Chondrocyte (in vitro differentiated cells): Measurements from ENCODE around the gene MST1. TPM values are rescaled to one million over a fixed set of nuclear protein-coding genes. Genes with fewer than 3 reads are reported as not detected.

Experiments
- DNase-seq: peaks from one replicate; pipeline ENCODE4 v3.0.0; 2021; ENCODE audit warnings: mixed read lengths, low spot score
- H3K27ac Mint-ChIP-seq: one replicate; pipeline ENCODE4 v1.8.0; 2021; ENCODE audit warnings: mild to moderate bottlenecking, moderate library complexity, mixed read lengths; ENCODE audit not compliant: unreplicated experiment
- H3K27me3 Mint-ChIP-seq: 2 replicates; pipeline ENCODE4 v1.8.0; 2021; ENCODE audit warnings: low read depth, mixed read lengths
- H3K36me3 Mint-ChIP-seq: 2 replicates; pipeline ENCODE4 v1.8.0; 2021; ENCODE audit warnings: low read depth, mixed read lengths
- H3K4me1 Mint-ChIP-seq: 2 replicates; pipeline ENCODE4 v1.8.0; 2021; ENCODE audit warnings: low read depth, mild to moderate bottlenecking, mixed read lengths
- H3K4me3 Mint-ChIP-seq: one replicate; pipeline ENCODE4 v1.8.0; 2021; ENCODE audit warnings: mild to moderate bottlenecking, moderate library complexity, mixed read lengths; ENCODE audit not compliant: unreplicated experiment
- H3K9me3 Mint-ChIP-seq: 2 replicates; pipeline ENCODE4 v1.8.0; 2021; ENCODE audit warnings: low read depth, mixed read lengths
- total RNA-seq: library from RNA; stranded (reverse); gene quantifications from 3 replicates; pipeline ENCODE4 v1.2.1, GENCODE V29; 2021
- TF ChIP-seq, protein P1 (sequence below): fragments of 200-600 bp; sonication (generic); IDR thresholded peaks from 2 replicates; pipeline ENCODE4 v1.5.0; 2021; ENCODE audit warnings: antibody characterized with exemption, mild to moderate bottlenecking, moderate library complexity

Gene MST1
- total RNA-seq, 1 donor from 2014 or later: 19.1 TPM

GRCh38 chr3:49724586-49724985, 35.3 kb upstream of the MST1 start:
- no peaks in the 10 kb centered on the region for H3K27me3 Mint-ChIP-seq
- H3K4me3 Mint-ChIP-seq: peak overlapping the region; percentile 90
- H3K9me3 Mint-ChIP-seq: no peaks in the 10 kb centered on the region
- DNase-seq: no peak
- TF ChIP-seq, protein P1, sequence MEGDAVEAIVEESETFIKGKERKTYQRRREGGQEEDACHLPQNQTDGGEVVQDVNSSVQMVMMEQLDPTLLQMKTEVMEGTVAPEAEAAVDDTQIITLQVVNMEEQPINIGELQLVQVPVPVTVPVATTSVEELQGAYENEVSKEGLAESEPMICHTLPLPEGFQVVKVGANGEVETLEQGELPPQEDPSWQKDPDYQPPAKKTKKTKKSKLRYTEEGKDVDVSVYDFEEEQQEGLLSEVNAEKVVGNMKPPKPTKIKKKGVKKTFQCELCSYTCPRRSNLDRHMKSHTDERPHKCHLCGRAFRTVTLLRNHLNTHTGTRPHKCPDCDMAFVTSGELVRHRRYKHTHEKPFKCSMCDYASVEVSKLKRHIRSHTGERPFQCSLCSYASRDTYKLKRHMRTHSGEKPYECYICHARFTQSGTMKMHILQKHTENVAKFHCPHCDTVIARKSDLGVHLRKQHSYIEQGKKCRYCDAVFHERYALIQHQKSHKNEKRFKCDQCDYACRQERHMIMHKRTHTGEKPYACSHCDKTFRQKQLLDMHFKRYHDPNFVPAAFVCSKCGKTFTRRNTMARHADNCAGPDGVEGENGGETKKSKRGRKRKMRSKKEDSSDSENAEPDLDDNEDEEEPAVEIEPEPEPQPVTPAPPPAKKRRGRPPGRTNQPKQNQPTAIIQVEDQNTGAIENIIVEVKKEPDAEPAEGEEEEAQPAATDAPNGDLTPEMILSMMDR: no peak
- H3K27ac Mint-ChIP-seq: peak overlapping the region; percentile 99
- H3K36me3 Mint-ChIP-seq: peaks cover 6% of the 10 kb centered on the region
- H3K4me1 Mint-ChIP-seq: peaks cover 37% of the 10 kb centered on the region

DNA sequence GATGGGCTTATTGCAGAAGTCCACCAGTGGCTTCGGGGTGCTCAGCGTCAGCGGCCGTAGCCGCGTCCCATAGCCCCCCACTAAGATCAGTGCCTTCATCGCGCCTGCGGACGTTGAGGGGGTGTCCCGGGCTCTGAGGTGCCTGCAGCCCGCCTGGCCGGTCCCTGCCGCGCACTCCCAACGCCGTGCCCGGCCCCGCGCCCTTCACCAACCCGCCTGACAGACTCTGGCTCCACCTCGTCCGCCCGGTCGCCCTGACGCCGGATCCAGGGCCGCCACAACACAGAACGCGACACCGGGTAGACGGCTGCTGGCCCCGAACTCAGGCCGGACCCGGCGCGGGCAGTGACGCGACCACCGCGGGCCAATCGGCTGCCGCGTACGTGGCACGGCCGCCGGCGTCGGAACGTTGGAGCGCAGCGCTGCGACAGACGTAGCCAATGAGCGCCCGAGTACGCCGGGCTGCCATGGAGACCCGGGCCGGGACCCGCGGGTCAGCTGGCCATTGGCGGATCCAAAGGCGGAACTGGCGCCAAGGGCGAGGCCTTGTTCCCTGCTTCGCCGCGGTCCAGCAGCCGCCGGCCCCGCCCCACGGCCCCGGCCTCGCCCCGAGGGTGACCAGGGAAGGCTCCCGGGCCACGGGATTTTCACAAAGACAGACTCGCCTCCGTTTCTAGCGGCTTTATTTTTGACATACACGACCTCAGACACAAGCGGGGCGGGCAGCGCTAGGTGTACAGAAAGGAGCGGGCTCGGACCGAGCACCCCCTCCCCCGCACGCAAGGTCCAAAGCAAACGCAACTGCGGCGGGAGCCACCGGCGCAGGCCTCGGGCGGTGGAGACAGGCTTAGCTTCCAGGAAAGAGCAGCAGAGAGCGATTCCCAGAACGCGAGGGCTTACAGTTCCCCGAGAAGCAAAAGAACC, 34.6 kb upstream of the MST1 start, which contains the start of gene GMPPB:
GMPPB (minus strand) TSS at position 324 of the 924 bp plus-strand sequence; CDS start at position 99, 225 bp downstream.
- peaks cover 6% of the 10 kb centered on the region for H3K36me3 Mint-ChIP-seq
- peak within 1 kb of the TSS; percentile 90 for H3K4me3 Mint-ChIP-seq
- H3K4me1 Mint-ChIP-seq: peaks cover 44% of the 10 kb centered on the region
- peak; percentile 99 for DNase-seq
- H3K27ac Mint-ChIP-seq: peak within 1 kb of the TSS; percentile 99
- H3K9me3 Mint-ChIP-seq: no peaks in the 10 kb centered on the region
- no peaks in the 10 kb centered on the region for H3K27me3 Mint-ChIP-seq
- TF ChIP-seq, protein P1: peak; percentile 9

DNA sequence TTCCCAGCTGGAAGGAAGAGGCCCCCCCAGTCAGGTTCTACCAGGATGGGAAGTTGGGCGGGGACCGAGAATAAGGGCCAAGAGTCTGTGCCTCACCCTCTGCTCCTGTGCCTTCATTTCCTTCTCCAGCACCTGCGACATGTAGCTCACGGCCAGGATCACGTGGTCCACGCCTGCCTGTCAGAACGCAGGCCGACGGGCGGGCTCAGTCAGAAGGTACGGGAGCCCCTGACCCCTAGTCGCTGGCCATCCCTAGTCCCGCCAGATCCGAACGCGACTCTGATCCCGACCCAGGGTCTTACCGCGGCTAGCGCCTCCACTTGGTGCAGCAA, 34.0 kb upstream of the MST1 start:
- Mint-ChIP-seq H3K27me3 (no peaks in the 10 kb centered on the region), H3K9me3 (no peaks in the 10 kb centered on the region), H3K36me3 (peaks cover 6% of the 10 kb centered on the region), H3K27ac (peak overlapping the region; percentile 99), H3K4me3 (peak overlapping the region; percentile 90), H3K4me1 (peaks cover 49% of the 10 kb centered on the region)
- peak; percentile 95 for DNase-seq
- TF ChIP-seq, protein P1: no peak

DNA sequence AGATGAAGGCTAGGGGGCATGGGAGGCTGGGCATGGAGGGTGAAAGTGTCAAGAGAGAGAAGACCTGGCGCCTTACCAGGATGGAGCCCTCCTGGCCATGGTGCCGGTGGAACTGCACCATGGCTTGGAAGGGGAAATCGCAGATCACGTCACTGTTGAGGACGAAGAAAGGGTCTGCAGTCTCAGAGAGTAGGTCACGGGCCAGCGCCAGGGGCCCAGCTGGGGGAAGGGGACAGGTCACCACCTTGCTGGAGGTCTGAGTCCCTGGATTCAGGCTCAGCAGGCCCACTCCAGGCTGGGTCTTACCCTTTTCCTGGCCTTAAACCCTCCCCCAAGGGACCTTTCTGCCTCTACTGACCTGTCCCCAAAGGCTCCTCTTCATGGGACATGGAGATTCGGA, 33.6 kb upstream of the MST1 start:
- Mint-ChIP-seq H3K27ac (peak overlapping the region; percentile 99), H3K4me1 (peaks cover 49% of the 10 kb centered on the region), H3K9me3 (no peaks in the 10 kb centered on the region), H3K4me3 (peak overlapping the region; percentile 90), H3K36me3 (peaks cover 4% of the 10 kb centered on the region), H3K27me3 (no peaks in the 10 kb centered on the region)
- DNase-seq: no peak
- TF ChIP-seq, protein P1: no peak

DNA sequence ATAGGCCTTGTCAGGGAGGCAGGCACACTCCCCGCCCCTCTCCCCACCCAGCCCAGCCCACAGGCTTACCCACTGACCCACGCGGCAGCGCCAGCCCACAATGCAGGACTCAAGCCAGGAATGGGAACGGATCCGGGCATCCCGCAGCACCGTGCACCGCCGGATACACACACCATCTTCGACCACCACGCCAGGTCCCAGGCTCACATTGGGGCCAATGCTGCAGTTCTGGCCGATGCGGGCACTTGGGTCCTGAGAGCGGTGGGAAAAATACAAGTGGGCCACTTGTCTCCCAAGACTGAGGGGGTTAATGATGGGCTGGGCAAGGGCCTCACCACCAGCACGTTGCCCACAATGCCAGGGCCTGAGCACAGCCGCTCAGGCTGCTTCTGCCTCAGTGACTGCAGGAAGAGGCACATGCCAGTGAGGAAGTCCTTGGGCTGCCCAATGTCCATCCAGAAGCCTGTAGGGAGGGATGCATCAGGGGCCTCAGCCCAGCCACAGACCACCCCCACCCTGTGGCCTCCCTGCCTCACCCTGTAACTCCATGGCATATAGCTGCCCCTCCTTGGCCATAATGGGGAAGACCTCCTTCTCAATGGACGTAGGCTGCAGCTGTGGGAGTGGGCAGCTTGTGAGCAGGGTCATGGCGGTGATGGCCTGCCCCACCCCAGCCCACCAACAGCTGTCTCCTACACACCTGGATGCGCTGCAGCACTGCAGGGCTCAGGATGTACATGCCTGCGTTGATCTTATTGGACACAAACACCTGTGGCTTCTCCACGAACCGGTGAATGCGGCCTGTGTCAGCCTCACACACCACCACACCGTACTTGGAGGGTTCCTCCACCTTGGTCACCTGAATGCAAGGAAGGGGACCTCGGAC, 32.9 kb upstream of the MST1 start:
- Mint-ChIP-seq H3K27ac (peak overlapping the region; percentile 99), H3K27me3 (no peaks in the 10 kb centered on the region)

More for the DNA sequence above, 32.9 kb upstream of the MST1 start:
- Mint-ChIP-seq H3K4me1 (peaks cover 49% of the 10 kb centered on the region), H3K4me3 (peak overlapping the region; percentile 90), H3K36me3 (no peaks in the 10 kb centered on the region), H3K9me3 (no peaks in the 10 kb centered on the region)
- TF ChIP-seq, protein P1: no peak
- DNase-seq: peak; percentile 91
